ENCODE results near the gene EFNB2.

Gene EFNB2

DNA sequence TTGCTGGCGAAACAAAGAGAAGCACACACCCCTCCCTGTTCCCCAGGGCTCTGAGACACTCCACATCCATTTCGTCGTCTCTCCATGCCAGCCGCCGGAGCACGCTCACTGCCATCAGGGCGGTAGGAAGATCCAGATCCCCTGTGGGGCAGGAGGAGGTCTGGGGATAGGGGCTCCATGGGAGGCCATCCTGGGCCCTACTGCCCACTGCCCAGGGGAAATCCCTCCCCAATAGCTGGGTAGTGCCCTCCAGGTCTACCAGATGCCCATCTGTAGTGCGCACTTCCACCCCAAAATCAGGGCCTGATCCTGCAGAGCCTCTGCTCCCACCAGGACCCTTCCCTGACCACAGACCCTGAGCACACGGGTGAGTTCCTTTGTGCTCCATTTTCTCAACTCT is 80.3 kb downstream of the EFNB2 start:
- no peaks in the 10 kb centered on the region for H3K9me3 Mint-ChIP-seq
- ATAC-seq (no peak), DNase-seq (no peak)
- H3K27ac Mint-ChIP-seq = no peak overlapping the region
- no peaks in the 10 kb centered on the region for H3K4me1 Mint-ChIP-seq
- H3K36me3 Mint-ChIP-seq (ENCODE audit: low read depth) = no peaks in the 10 kb centered on the region
- peaks cover 11% of the 10 kb centered on the region for H3K27me3 Mint-ChIP-seq
- no peak overlapping the region for H3K4me3 Mint-ChIP-seq

DNA sequence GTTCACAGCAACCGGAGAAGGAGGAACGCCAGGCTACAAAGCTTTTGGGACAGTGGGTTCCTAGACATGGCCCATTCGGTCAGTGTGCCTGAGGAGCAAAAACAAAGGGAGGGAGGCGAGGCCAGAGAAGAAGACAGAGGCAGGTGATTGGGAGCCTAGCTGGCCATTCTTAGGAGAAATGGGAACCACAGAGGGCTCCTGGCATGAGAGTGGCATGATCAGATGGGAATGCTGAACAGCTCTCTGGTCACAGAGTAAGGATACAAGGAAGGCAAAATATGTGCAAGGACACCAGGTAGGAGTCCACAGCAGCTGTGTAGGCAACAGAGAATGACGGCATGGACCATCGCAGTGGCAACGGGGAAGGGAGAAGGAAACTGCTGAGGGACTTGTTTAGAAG is 82.4 kb downstream of the EFNB2 start:
- H3K4me3 Mint-ChIP-seq = no peak overlapping the region
- H3K9me3 Mint-ChIP-seq = no peaks in the 10 kb centered on the region
- no peak overlapping the region for H3K27ac Mint-ChIP-seq
- no peak for DNase-seq
- H3K36me3 Mint-ChIP-seq (ENCODE audit: low read depth) = no peaks in the 10 kb centered on the region
- peaks cover 10% of the 10 kb centered on the region for H3K27me3 Mint-ChIP-seq
- no peaks in the 10 kb centered on the region for H3K4me1 Mint-ChIP-seq
- ATAC-seq = no peak

DNA sequence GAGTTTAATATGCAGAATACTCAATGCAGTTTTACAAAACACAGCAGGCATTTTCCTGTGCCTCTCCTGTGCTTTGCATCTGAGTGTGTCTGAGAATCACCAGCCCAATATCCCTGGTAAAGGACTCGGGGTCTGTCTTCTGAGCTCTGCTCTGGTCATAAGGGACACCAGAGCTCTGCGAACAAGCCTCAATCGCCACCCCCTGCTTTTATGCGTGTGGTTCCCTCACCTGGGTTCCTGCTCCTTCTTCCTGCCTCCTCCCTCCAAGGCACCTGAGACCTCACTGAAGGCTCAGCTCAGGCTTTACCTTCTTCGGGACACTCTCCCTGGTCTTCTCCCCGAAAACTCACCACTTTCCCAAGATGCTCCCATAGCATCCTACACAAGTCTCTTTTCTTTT is 84.5 kb downstream of the EFNB2 start:
- no peak for ATAC-seq
- H3K36me3 Mint-ChIP-seq (ENCODE audit: low read depth) = no peaks in the 10 kb centered on the region
- DNase-seq = no peak
- no peaks in the 10 kb centered on the region for H3K9me3 Mint-ChIP-seq
- no peaks in the 10 kb centered on the region for H3K4me1 Mint-ChIP-seq
- no peak overlapping the region for H3K4me3 Mint-ChIP-seq
- no peak overlapping the region for H3K27ac Mint-ChIP-seq
- peaks cover 10% of the 10 kb centered on the region for H3K27me3 Mint-ChIP-seq

GRCh38 chr13:106449096-106449495 is 86.4 kb downstream of the EFNB2 start:
- no peaks in the 10 kb centered on the region for H3K36me3 Mint-ChIP-seq (ENCODE audit: low read depth)
- no peaks in the 10 kb centered on the region for H3K9me3 Mint-ChIP-seq
- ATAC-seq (no peak), DNase-seq (no peak)
- no peak overlapping the region for H3K4me3 Mint-ChIP-seq
- H3K27ac Mint-ChIP-seq = no peak overlapping the region
- H3K4me1 Mint-ChIP-seq = no peaks in the 10 kb centered on the region
- peaks cover 8% of the 10 kb centered on the region for H3K27me3 Mint-ChIP-seq

- Mint-ChIP-seq H3K27me3 (peaks cover 4% of the 10 kb centered on the region), H3K36me3 (ENCODE audit: low read depth) (no peaks in the 10 kb centered on the region), H3K4me1 (no peaks in the 10 kb centered on the region), H3K4me3 (no peak overlapping the region), H3K27ac (no peak overlapping the region), H3K9me3 (no peaks in the 10 kb centered on the region)
- DNase-seq (no peak), ATAC-seq (no peak)
These were observed 89.5 kb downstream of the EFNB2 start for GRCh38 chr13:106445996-106446395.

DNA sequence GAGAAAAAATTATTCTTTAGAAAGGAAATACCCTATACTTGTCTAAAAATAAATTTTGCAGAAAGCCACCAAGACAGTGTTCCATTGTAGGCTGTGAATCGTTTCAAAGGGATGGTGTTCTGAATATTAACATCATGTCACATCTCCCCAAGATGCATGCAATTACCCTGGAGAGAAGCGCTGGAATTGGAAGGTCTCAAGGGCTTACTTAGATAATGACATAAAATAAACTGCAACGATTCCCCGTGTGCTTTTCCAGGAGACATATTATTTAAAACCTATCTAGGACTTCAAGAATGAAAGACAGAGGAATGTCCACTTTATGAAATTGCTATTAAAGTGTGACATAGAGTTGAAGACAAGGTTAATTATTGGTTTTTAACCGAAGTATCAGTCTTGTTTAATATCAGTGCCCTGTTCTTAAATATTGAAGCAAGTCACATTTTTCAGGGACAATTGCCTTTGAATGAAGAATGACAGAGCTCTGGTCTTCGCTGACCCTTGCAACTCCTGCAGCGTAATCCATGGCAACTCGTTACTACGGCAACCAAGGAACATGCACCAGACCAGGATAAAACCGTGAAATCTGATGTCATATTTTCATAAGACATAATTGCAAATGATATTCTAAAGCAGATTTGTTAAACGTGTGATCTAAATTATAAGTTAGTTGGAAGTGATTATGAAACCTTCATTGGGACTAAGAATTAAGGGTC is 91.7 kb downstream of the EFNB2 start:
- DNase-seq = no peak
- no peak overlapping the region for H3K27ac Mint-ChIP-seq
- no peaks in the 10 kb centered on the region for H3K36me3 Mint-ChIP-seq (ENCODE audit: low read depth)
- H3K4me1 Mint-ChIP-seq = no peaks in the 10 kb centered on the region
- H3K27me3 Mint-ChIP-seq = peaks cover 7% of the 10 kb centered on the region
- H3K9me3 Mint-ChIP-seq = no peaks in the 10 kb centered on the region
- no peak overlapping the region for H3K4me3 Mint-ChIP-seq
- no peak for ATAC-seq

GRCh38 chr13:106440866-106441265 is 94.6 kb downstream of the EFNB2 start:
- Mint-ChIP-seq H3K27me3 (peaks cover 11% of the 10 kb centered on the region), H3K4me1 (no peaks in the 10 kb centered on the region), H3K36me3 (ENCODE audit: low read depth) (no peaks in the 10 kb centered on the region), H3K4me3 (no peak overlapping the region), H3K27ac (no peak overlapping the region), H3K9me3 (no peaks in the 10 kb centered on the region)
- no peak for DNase-seq
- no peak for ATAC-seq

All from activated naive CD8-positive, alpha-beta T cell treated with anti-CD3 and anti-CD28 coated beads, Interleukin-2, amount 50 U/mL, for 24 hours (primary cell).